NCI-H2081 (cell line): Measurements from ENCODE around the gene CEP57.
A peak's percentile ranks its signal among the peaks of the same experiment; 100 is the strongest.
"Not testable (repeated sequence)": the region's sequence is repeated elsewhere in the genome, so short reads cannot be mapped to it uniquely, and the experiment has no call there.

Experiments used
- DNase-seq, 2 experiments: peaks; one replicate each; lab custom pipeline; 2025; lab: John Stamatoyannopoulos, UW

The CEP57 gene

GRCh38 chr11:95799546-95799945 lies 9.2 kb downstream of the CEP57 start:
- DNase-seq = no peak

GRCh38 chr11:95800438-95800837 lies 10.1 kb downstream of the CEP57 start:
- DNase-seq = no peak

- DNase-seq = no peak
Observed at GRCh38 chr11:95802806-95803205, 12.5 kb downstream of the CEP57 start.

GRCh38 chr11:95803973-95804372 lies 13.7 kb downstream of the CEP57 start:
- DNase-seq = no peak

- no peak for DNase-seq
Observed at GRCh38 chr11:95805869-95806268, 15.6 kb downstream of the CEP57 start.

- DNase-seq = not testable (repeated sequence)
Observed at GRCh38 chr11:95806464-95806863, 16.2 kb downstream of the CEP57 start.

GRCh38 chr11:95811052-95811451 lies 20.8 kb downstream of the CEP57 start:
- not testable (repeated sequence) for DNase-seq

- DNase-seq = no peak
Observed at GRCh38 chr11:95816037-95816436, 25.7 kb downstream of the CEP57 start.

GRCh38 chr11:95821640-95822039 lies 31.3 kb downstream of the CEP57 start:
- no peak for DNase-seq

- DNase-seq = no peak
Observed at GRCh38 chr11:95827696-95828095, 37.4 kb downstream of the CEP57 start.

- no peak for DNase-seq
Observed at GRCh38 chr11:95829580-95830259, 39.4 kb downstream of the CEP57 start.

GRCh38 chr11:95831198-95831883 lies 41.0 kb downstream of the CEP57 start:
- no peak for DNase-seq

- DNase-seq = no peak
Observed at GRCh38 chr11:95832763-95833162, 42.5 kb downstream of the CEP57 start.

- no peak for DNase-seq
Observed at GRCh38 chr11:95833378-95833777, 43.1 kb downstream of the CEP57 start.

GRCh38 chr11:95835351-95835750 lies 45.1 kb downstream of the CEP57 start:
- DNase-seq = peak; percentile 34 to 67

- DNase-seq = peak; percentile 75 to 79
Observed at GRCh38 chr11:95835768-95836488, 45.6 kb downstream of the CEP57 start.

- no peak for DNase-seq
Observed at GRCh38 chr11:95845167-95845566, 54.9 kb downstream of the CEP57 start.

- DNase-seq = peak; percentile 1 to 49
Observed at GRCh38 chr11:95849087-95849825, 59.0 kb downstream of the CEP57 start.

GRCh38 chr11:95850137-95850536 lies 59.8 kb downstream of the CEP57 start:
- no peak for DNase-seq

GRCh38 chr11:95853138-95853537 lies 62.8 kb downstream of the CEP57 start:
- DNase-seq = no peak

- DNase-seq = no peak
Observed at GRCh38 chr11:95853862-95854261, 63.6 kb downstream of the CEP57 start.

- not testable (repeated sequence) for DNase-seq
Observed at GRCh38 chr11:95854362-95854761, 64.1 kb downstream of the CEP57 start.
